SK-N-SH treated with all-trans-retinoic acid at 6 μM for 48 hours (cell line): ENCODE results near the gene ADGRG1.

ENCODE experiments used
- ARNTL ChIP-seq: fragments of 450-650 bp; formaldehyde crosslinking; IDR thresholded peaks from 2 replicates; pipeline ENCODE4 v1.5.0; 2020; ENCODE audit warnings: low read depth, mild to moderate bottlenecking, moderate library complexity, borderline replicate concordance
- BACH2 ChIP-seq: fragments of 250-450 bp; sonication (Bioruptor Pico); IDR thresholded peaks from 2 replicates; pipeline ENCODE4 v1.9.0; 2021; ENCODE audit warnings: mild to moderate bottlenecking, borderline replicate concordance
- CREB5 ChIP-seq: fragments of 250-450 bp; sonication (Bioruptor Pico); IDR thresholded peaks from 2 replicates; pipeline ENCODE4 v1.5.1; 2020; ENCODE audit warnings: low read depth, mild to moderate bottlenecking, moderate library complexity
- PPARA ChIP-seq: fragments of 250-450 bp; sonication (Bioruptor Pico); IDR thresholded peaks from 2 replicates; pipeline ENCODE4 v1.5.0; 2020; ENCODE audit warnings: mild to moderate bottlenecking, borderline replicate concordance
- SNAI2 ChIP-seq: fragments of 250-450 bp; sonication (Bioruptor Pico); IDR thresholded peaks from 2 replicates; pipeline ENCODE4 v1.5.0; 2020; ENCODE audit warnings: mild to moderate bottlenecking, moderate library complexity
- TSHZ2 ChIP-seq: fragments of 250-450 bp; sonication (Bioruptor Pico); IDR thresholded peaks from 2 replicates; pipeline ENCODE4 v1.5.0; 2020; ENCODE audit warnings: mild to moderate bottlenecking, moderate library complexity
- ZNF70 ChIP-seq: fragments of 450-650 bp; formaldehyde crosslinking; IDR thresholded peaks from 2 replicates; pipeline ENCODE4 v1.5.0; 2020; ENCODE audit warnings: mild to moderate bottlenecking, moderate library complexity
- ZNF8 ChIP-seq: fragments of 450-650 bp; formaldehyde crosslinking; IDR thresholded peaks from 2 replicates; pipeline ENCODE4 v1.5.0; 2020; ENCODE audit warnings: mild to moderate bottlenecking, moderate library complexity

GRCh38 chr16:57697896-57698537 is 69.6 kb downstream of the ADGRG1 start:
- TF ChIP-seq ZNF8 (CRISPR knock-in tag) (no peak), BACH2 (CRISPR knock-in tag) (no peak), ARNTL (CRISPR knock-in tag) (no peak), TSHZ2 (CRISPR knock-in tag) (no peak), ZNF70 (CRISPR knock-in tag) (no peak), SNAI2 (CRISPR knock-in tag) (no peak), CREB5 (CRISPR knock-in tag) (no peak), PPARA (CRISPR knock-in tag) (no peak)
